Retinal pigment epithelial cell (primary cell): Measurements from ENCODE around the gene PTGER4.

ENCODE experiments used
- DNase-seq: peaks from one replicate; pipeline ENCODE4 v3.0.0-alpha.2; 2010; ENCODE audit warnings: low read depth
- H3K4me3 ChIP-seq: 2 replicates; pipeline ENCODE4 v1.5.1; 2011; ENCODE audit warnings: mild to moderate bottlenecking, low read length, control low read depth, moderate library complexity
- TF ChIP-seq, protein P1 (sequence below): conservative IDR thresholded peaks from 2 replicates; pipeline ENCODE4 v1.5.1; 2011; ENCODE audit warnings: low read depth, low read length, control low read depth, inconsistent platforms

Gene PTGER4

DNA sequence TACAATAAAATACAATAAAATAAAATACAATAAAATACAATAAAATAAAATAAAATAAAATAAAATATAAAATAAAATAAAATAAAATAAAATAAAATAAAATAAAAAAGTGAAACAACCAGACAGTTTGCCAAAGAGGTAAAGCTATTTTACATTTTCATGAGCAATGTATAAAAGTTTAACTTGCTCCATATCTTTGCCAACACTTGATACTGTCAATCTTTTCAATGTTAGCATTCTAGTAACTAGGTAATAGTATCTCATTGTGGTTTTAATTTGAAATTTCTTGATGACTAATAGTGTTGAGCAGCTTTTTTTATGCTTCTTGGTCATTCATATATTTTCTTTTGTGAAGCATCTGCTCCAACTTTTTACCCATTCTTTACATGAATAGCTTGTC lies 58.8 kb downstream of the PTGER4 start:
- no peak for DNase-seq
- TF ChIP-seq, protein P1, sequence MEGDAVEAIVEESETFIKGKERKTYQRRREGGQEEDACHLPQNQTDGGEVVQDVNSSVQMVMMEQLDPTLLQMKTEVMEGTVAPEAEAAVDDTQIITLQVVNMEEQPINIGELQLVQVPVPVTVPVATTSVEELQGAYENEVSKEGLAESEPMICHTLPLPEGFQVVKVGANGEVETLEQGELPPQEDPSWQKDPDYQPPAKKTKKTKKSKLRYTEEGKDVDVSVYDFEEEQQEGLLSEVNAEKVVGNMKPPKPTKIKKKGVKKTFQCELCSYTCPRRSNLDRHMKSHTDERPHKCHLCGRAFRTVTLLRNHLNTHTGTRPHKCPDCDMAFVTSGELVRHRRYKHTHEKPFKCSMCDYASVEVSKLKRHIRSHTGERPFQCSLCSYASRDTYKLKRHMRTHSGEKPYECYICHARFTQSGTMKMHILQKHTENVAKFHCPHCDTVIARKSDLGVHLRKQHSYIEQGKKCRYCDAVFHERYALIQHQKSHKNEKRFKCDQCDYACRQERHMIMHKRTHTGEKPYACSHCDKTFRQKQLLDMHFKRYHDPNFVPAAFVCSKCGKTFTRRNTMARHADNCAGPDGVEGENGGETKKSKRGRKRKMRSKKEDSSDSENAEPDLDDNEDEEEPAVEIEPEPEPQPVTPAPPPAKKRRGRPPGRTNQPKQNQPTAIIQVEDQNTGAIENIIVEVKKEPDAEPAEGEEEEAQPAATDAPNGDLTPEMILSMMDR: no peak
- no peak overlapping the region for H3K4me3 ChIP-seq
